Measurements from ENCODE around the gene GLYR1. TPM values are rescaled to one million over a fixed set of nuclear protein-coding genes. Genes with fewer than 3 reads are reported as not detected.
"Not testable (repeated sequence)": the region's sequence is repeated elsewhere in the genome, so short reads cannot be mapped to it uniquely, and the experiment has no call there.

Gene GLYR1
- total and polyA plus RNA-seq, 3 experiments from 2014 or later: 40.2 to 110 (median 104) TPM

DNA sequence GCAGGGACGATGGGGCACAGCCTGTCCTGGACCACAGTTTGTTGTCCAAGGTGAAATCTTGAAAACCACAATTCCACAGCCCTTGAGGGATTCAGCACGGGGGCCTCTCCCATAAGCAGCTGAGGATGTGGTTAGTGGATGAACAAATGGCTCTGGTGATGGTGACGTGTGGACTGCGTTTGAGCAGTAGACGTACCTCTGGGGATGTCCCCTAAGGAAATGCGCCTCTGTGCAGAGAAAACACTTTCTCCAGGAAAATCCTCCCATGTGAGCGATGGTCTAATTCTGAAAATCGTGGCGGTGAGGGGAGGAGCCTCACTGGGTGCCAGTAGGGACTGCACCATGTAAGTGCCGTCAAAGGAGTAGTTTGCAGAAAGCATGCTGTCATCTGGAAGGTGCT is 56.2 kb downstream of the GLYR1 start:
- Histone ChIP-seq H3K36me3 (ENCODE audit: insufficient read depth, low read length) (no peaks in the 10 kb centered on the region), H3K4me1 (ENCODE audit: insufficient read depth, low read length) (no peaks in the 10 kb centered on the region), H3K27ac (ENCODE audit: low read depth, low read length) (no peak overlapping the region), H3K9me3 (ENCODE audit: low read length) (no peaks in the 10 kb centered on the region), H3K4me3 (ENCODE audit: low read length) (no peak overlapping the region), H3K27me3 (ENCODE audit: insufficient read depth, low read length, poor library complexity, severe bottlenecking) (no peaks in the 10 kb centered on the region)
- H3K4me1 Mint-ChIP-seq: peaks cover 0 to 2% (median 0%) of the 10 kb centered on the region in 3 donors
- POLR2A ChIA-PET: no interaction called here
- no peaks in the 10 kb centered on the region for H3K9me3 Mint-ChIP-seq
- no peaks in the 10 kb centered on the region for H3K36me3 Mint-ChIP-seq
- no peak overlapping the region for H3K27ac Mint-ChIP-seq
- DNase-seq: no peak
- CTCF ChIA-PET: interaction anchor here (1.1 kb wide), 1 partner anchor 13 kb away, joined by 3 read pairs; no protein-coding TSS in a partner anchor
- no peak overlapping the region for H3K4me3 Mint-ChIP-seq
- H3K27me3 Mint-ChIP-seq: peaks cover 0 to 3% of the 10 kb centered on the region in 2 donors

DNA sequence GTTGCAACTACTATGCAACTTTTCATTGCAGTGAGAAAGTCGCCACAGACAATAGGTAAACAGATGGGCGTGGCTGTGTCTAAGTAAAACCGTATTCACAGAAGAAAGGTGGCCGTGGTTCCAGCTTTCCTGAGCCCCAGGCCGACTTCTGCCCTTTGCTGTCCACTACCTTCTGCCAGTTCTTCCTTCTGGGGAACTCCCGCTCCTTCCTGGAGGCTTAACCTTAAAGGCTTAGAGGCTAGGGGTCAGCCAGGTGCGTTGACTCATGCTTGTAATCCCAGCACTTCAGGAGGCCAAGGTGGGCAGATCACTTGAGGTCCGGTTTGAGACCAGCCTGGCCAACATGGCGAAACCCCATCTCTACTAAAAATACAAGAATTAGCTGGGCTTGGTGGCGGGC is 56.8 kb downstream of the GLYR1 start:
- Histone ChIP-seq H3K36me3 (ENCODE audit: insufficient read depth, low read length) (no peaks in the 10 kb centered on the region), H3K9me3 (ENCODE audit: low read length) (no peaks in the 10 kb centered on the region), H3K27me3 (ENCODE audit: insufficient read depth, low read length, poor library complexity, severe bottlenecking) (no peaks in the 10 kb centered on the region), H3K4me1 (ENCODE audit: insufficient read depth, low read length) (no peaks in the 10 kb centered on the region), H3K4me3 (ENCODE audit: low read length) (no peak overlapping the region), H3K27ac (ENCODE audit: low read depth, low read length) (no peak overlapping the region)
- Mint-ChIP-seq H3K27ac (no peak overlapping the region), H3K36me3 (no peaks in the 10 kb centered on the region), H3K9me3 (no peaks in the 10 kb centered on the region), H3K4me3 (no peak overlapping the region), H3K27me3 (peaks cover 0 to 3% of the 10 kb centered on the region in 2 donors), H3K4me1 (peaks cover 0 to 2% (median 0%) of the 10 kb centered on the region in 3 donors)
- ChIA-PET CTCF (interaction anchor here (1.1 kb wide), 1 partner anchor 14 kb away, joined by 3 read pairs; no protein-coding TSS in a partner anchor), POLR2A (no interaction called here)
- no peak for DNase-seq

DNA sequence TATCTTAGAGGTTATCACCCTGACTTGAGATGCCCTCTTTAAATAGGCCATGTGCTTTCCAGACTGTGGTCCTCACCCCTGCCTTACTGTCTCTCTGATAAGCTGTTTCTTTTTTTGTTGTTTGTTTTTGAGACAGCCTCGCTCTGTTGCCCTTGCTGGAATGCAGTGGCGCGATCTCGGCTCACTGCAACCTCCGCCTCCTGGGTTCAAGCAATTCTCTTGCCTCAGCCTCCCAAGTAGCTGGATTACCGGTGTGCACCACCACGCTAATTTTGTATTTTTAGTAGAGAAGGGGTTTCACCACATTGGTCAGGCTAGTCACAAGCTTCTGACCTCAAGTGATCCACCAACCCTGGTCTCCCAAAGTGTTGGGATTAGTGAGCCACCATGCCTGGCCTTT is 58.2 kb downstream of the GLYR1 start:
- no peak overlapping the region for H3K27ac ChIP-seq (ENCODE audit: low read depth, low read length)
- no peak overlapping the region for H3K4me3 ChIP-seq (ENCODE audit: low read length)
- H3K9me3 Mint-ChIP-seq: no peaks in the 10 kb centered on the region
- no peaks in the 10 kb centered on the region for H3K36me3 Mint-ChIP-seq
- POLR2A ChIA-PET: no interaction called here
- no peaks in the 10 kb centered on the region for H3K27me3 ChIP-seq (ENCODE audit: insufficient read depth, low read length, poor library complexity, severe bottlenecking)
- no peaks in the 10 kb centered on the region for H3K4me1 ChIP-seq (ENCODE audit: insufficient read depth, low read length)
- H3K27me3 Mint-ChIP-seq: peaks cover 0 to 3% of the 10 kb centered on the region in 2 donors
- H3K36me3 ChIP-seq (ENCODE audit: insufficient read depth, low read length): no peaks in the 10 kb centered on the region
- DNase-seq: no peak
- CTCF ChIA-PET: interaction anchor here (0.6 kb wide), 1 partner anchor 85 kb away, joined by 3 read pairs; no protein-coding TSS in a partner anchor
- H3K9me3 ChIP-seq (ENCODE audit: low read length): no peaks in the 10 kb centered on the region
- no peak overlapping the region for H3K4me3 Mint-ChIP-seq
- H3K27ac Mint-ChIP-seq: peak overlapping the region in 2 of 8 donors; percentile 11 to 21
- peaks cover 0 to 2% (median 0%) of the 10 kb centered on the region in 3 donors for H3K4me1 Mint-ChIP-seq

DNA sequence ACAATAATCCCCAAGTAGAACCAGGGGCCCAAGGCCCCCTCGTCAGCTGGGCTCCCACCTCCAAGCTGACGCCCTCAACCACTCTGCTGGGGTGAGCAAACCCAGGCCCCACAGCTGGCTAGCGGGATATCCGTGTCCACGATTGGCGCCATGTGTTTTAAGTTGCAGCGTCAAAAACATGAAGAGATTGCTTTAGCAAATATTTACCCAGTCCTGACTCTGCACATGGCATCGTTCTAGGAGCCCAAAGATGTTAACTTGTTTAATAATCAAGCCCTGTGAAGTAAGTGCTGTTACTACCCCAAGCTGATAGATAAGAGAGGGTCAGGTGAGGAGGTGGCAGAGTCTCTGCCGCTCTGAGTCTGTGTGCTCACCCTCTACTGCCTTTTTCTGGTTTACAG is 58.6 kb downstream of the GLYR1 start:
- ChIA-PET CTCF (interaction anchor here (0.6 kb wide), 1 partner anchor 85 kb away, joined by 3 read pairs; no protein-coding TSS in a partner anchor), POLR2A (no interaction called here)
- H3K36me3 ChIP-seq (ENCODE audit: insufficient read depth, low read length): no peaks in the 10 kb centered on the region
- Mint-ChIP-seq H3K4me1 (peaks cover 0 to 2% (median 0%) of the 10 kb centered on the region in 3 donors), H3K36me3 (no peaks in the 10 kb centered on the region), H3K4me3 (no peak overlapping the region), H3K9me3 (no peaks in the 10 kb centered on the region), H3K27ac (peak overlapping the region in 2 of 8 donors; percentile 11 to 21), H3K27me3 (peaks cover 0 to 3% of the 10 kb centered on the region in 2 donors)
- no peaks in the 10 kb centered on the region for H3K4me1 ChIP-seq (ENCODE audit: insufficient read depth, low read length)
- no peaks in the 10 kb centered on the region for H3K27me3 ChIP-seq (ENCODE audit: insufficient read depth, low read length, poor library complexity, severe bottlenecking)
- no peak overlapping the region for H3K4me3 ChIP-seq (ENCODE audit: low read length)
- no peak overlapping the region for H3K27ac ChIP-seq (ENCODE audit: low read depth, low read length)
- no peak for DNase-seq
- no peaks in the 10 kb centered on the region for H3K9me3 ChIP-seq (ENCODE audit: low read length)

DNA sequence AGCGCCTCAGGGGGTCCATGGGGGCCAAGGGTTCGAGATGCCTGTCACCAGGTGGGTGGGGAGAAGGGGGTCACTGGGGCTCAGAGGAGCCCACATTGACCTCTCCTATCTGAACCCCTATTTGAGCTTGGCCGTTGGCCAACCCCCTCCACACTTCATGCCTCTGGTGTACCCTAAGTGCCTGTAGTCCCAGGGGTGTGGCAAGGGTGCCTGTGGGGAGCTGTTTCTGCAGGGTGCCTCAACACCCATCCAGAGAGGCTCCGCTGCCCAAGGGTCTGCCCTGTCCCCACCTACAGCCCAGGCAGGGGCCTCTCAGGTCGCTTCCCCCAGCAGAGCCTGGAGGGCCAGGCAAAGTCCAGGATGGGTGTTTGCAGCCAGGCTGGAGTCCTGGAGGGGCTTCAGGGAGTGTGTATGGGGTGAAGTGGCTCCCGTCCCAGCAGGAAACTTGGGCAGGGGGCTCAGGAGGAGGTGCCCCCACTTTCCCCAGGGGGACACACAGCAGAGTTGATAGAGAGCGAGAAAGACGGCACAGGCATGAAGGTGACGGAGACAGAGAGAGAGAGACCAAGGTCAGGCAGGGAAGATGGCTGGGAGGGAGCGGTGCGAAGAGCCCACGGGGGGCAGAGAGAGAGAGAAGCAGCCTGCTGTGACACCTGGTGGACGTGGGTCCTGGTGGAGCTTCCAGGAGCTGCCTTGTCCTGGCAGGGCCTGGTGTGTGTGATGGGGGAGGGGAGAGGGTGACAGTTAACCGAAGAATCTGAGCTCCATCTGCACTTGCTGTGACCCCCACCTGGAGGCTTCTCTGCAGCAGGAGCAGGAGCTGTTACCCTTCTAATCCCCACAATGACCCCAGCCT is 59.2 kb downstream of the GLYR1 start, which contains the start of gene SEPTIN12:
TSS of gene SEPTIN12 (minus strand) at position 719 of the 856 bp plus-strand sequence. CDS start at position 19, 700 bp downstream.
- Mint-ChIP-seq H3K27me3 (peaks cover 0 to 3% of the 10 kb centered on the region in 2 donors), H3K36me3 (no peaks in the 10 kb centered on the region), H3K4me1 (peaks cover 0 to 2% (median 0%) of the 10 kb centered on the region in 3 donors), H3K9me3 (no peaks in the 10 kb centered on the region), H3K27ac (peak within 1 kb of the TSS in 3 of 8 donors; percentile 11 to 22 (median 21)), H3K4me3 (no peak within 1 kb of the TSS)
- DNase-seq: no peak
- CTCF ChIA-PET: no interaction called here
- Histone ChIP-seq H3K9me3 (ENCODE audit: low read length) (no peaks in the 10 kb centered on the region), H3K4me1 (ENCODE audit: insufficient read depth, low read length) (no peaks in the 10 kb centered on the region), H3K27ac (ENCODE audit: low read depth, low read length) (no peak within 1 kb of the TSS), H3K4me3 (ENCODE audit: low read length) (no peak within 1 kb of the TSS), H3K27me3 (ENCODE audit: insufficient read depth, low read length, poor library complexity, severe bottlenecking) (no peaks in the 10 kb centered on the region), H3K36me3 (ENCODE audit: insufficient read depth, low read length) (no peaks in the 10 kb centered on the region)
- POLR2A ChIA-PET: no interaction called here

DNA sequence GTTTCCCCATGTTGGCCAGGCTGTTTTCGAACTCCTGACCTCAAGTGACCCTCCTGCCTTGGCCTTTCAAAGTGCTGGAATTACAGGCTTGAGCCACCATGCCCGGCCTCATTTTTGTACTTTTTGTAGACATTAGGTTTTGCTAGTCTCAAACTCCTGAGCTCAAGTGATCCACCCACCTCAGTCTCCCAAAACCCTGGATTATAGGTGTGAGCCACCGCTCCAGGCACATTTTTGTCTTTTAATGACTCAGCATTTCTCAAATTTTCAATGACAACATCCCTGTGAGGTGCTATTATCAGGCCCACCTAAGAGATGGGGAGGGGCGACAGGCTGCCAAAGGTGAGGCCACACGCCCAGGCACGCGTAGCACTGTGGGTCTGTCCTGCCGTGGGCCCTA is 60.0 kb downstream of the GLYR1 start:
- Mint-ChIP-seq H3K27ac (peak overlapping the region in 1 of 8 donors; percentile 22), H3K4me1 (peaks cover 0 to 2% (median 0%) of the 10 kb centered on the region in 3 donors), H3K36me3 (no peaks in the 10 kb centered on the region), H3K9me3 (no peaks in the 10 kb centered on the region), H3K4me3 (no peak overlapping the region), H3K27me3 (peaks cover 0 to 3% of the 10 kb centered on the region in 2 donors)
- DNase-seq: no peak
- Histone ChIP-seq H3K36me3 (ENCODE audit: insufficient read depth, low read length) (no peaks in the 10 kb centered on the region), H3K4me1 (ENCODE audit: insufficient read depth, low read length) (no peaks in the 10 kb centered on the region), H3K27me3 (ENCODE audit: insufficient read depth, low read length, poor library complexity, severe bottlenecking) (no peaks in the 10 kb centered on the region), H3K4me3 (ENCODE audit: low read length) (no peak overlapping the region), H3K27ac (ENCODE audit: low read depth, low read length) (no peak overlapping the region), H3K9me3 (ENCODE audit: low read length) (no peaks in the 10 kb centered on the region)
- ChIA-PET POLR2A (no interaction called here), CTCF (no interaction called here)

DNA sequence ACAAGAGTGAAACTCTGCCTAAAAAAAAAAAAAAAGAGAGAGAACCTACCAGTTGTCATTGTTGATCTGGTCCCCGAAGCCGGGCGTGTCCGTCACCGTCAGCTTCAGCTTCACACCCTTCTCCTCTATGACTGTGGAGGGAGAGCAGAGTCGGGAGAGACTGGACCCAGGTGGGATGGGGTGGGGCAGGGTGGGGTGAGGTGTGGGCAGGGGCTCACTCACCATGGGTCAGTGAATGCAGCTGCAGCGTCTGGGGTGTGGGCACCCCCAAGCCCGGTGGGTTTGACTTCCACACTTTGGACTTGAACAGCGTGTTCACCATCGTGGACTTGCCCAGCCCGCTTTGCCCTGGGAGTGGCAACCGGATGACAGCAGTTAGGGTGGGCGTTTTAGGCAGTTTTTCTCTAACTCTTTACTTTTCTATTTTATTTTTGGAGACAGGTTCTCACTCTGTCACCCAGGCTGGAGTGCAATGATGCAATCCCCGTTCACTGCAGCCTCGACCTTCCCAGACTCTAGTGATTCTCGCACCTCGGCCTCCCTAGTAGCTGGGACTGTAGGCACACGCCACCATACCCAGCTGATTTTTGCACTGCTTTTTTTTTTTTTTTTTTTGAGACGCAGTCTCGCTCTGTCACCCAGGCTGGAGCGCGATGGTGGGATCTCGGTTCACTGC is 61.2 kb downstream of the GLYR1 start:
- DNase-seq: no peak
- Mint-ChIP-seq H3K9me3 (no peaks in the 10 kb centered on the region), H3K27ac (no peak overlapping the region), H3K36me3 (no peaks in the 10 kb centered on the region), H3K27me3 (peaks cover 0 to under 1% of the 10 kb centered on the region in 2 donors), H3K4me3 (no peak overlapping the region), H3K4me1 (peaks cover 0 to 2% (median 0%) of the 10 kb centered on the region in 3 donors)
- Histone ChIP-seq H3K9me3 (ENCODE audit: low read length) (no peaks in the 10 kb centered on the region), H3K4me3 (ENCODE audit: low read length) (no peak overlapping the region), H3K4me1 (ENCODE audit: insufficient read depth, low read length) (no peaks in the 10 kb centered on the region), H3K27me3 (ENCODE audit: insufficient read depth, low read length, poor library complexity, severe bottlenecking) (no peaks in the 10 kb centered on the region), H3K27ac (ENCODE audit: low read depth, low read length) (no peak overlapping the region), H3K36me3 (ENCODE audit: insufficient read depth, low read length) (no peaks in the 10 kb centered on the region)
- POLR2A ChIA-PET: no interaction called here
- CTCF ChIA-PET: no interaction called here

DNA sequence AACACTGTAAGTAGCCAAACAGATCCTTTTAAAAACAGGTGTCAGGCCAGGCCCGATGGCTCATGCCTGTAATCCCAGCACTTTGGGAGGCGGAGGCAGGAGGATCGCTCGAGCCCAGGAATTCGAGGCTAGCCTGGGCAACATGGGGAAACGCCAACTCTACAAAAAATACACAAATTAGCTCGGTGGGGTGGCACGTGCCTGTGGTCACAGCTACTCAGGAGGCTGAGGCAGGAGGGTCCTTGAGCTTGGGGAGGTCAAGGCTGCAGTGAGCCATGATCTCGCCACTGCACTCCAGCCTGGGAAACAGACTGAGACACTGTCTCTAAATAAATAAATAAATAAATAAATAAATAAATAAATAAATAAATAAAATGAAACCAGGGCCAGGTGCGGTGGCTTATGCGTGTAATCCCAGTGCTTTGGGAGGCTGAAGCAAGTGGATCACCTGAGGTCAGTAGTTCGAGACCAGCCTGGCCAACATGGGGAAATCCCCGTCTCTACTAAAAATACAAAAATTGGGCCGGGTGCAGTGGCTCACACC is 62.6 kb downstream of the GLYR1 start:
- H3K9me3 ChIP-seq (ENCODE audit: low read length); H3K27me3 Mint-ChIP-seq; H3K9me3 Mint-ChIP-seq; H3K4me3 ChIP-seq (ENCODE audit: low read length); H3K4me1 Mint-ChIP-seq; H3K4me1 ChIP-seq (ENCODE audit: insufficient read depth, low read length); DNase-seq; H3K27ac ChIP-seq (ENCODE audit: low read depth, low read length); POLR2A ChIA-PET; H3K27ac Mint-ChIP-seq; H3K27me3 ChIP-seq (ENCODE audit: insufficient read depth, low read length, poor library complexity, severe bottlenecking); H3K36me3 ChIP-seq (ENCODE audit: insufficient read depth, low read length); H3K36me3 Mint-ChIP-seq; CTCF ChIA-PET: not testable (repeated sequence)
- H3K4me3 Mint-ChIP-seq: peak overlapping the region in 1 of 7 donors; percentile 41
